ENCODE data around the gene C19orf38.

- TF ChIP-seq, protein P1, sequence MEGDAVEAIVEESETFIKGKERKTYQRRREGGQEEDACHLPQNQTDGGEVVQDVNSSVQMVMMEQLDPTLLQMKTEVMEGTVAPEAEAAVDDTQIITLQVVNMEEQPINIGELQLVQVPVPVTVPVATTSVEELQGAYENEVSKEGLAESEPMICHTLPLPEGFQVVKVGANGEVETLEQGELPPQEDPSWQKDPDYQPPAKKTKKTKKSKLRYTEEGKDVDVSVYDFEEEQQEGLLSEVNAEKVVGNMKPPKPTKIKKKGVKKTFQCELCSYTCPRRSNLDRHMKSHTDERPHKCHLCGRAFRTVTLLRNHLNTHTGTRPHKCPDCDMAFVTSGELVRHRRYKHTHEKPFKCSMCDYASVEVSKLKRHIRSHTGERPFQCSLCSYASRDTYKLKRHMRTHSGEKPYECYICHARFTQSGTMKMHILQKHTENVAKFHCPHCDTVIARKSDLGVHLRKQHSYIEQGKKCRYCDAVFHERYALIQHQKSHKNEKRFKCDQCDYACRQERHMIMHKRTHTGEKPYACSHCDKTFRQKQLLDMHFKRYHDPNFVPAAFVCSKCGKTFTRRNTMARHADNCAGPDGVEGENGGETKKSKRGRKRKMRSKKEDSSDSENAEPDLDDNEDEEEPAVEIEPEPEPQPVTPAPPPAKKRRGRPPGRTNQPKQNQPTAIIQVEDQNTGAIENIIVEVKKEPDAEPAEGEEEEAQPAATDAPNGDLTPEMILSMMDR (IDR thresholded peaks at IDR 0.05; ENCODE audit: low read length), result no peak
- no peak for TF ChIP-seq EZH2 (IDR thresholded peaks at IDR 0.05; ENCODE audit: borderline replicate concordance, low read length)
Measured at GRCh38 chr19:10808937-10809649, 39.1 kb upstream of the C19orf38 start.

Measured in OCI-LY1 (cell line).